Glutamatergic neuron (in vitro differentiated cells): ENCODE data around the gene PLEKHN1. TPM values are rescaled to one million over a fixed set of nuclear protein-coding genes. Genes with fewer than 3 reads are reported as not detected.

ENCODE experiments used
- DNase-seq: peaks from one replicate; pipeline ENCODE4 v3.0.0; 2022
- H3K27ac Mint-ChIP-seq: one replicate; pipeline ENCODE4 v1.8.0; 2020; ENCODE audit warnings: mild to moderate bottlenecking, mixed read lengths, inconsistent platforms; ENCODE audit not compliant: unreplicated experiment
- H3K27me3 Mint-ChIP-seq: one replicate; pipeline ENCODE4 v1.8.0; 2020; ENCODE audit warnings: mild to moderate bottlenecking, moderate library complexity, mixed read lengths, inconsistent platforms; ENCODE audit not compliant: unreplicated experiment
- H3K36me3 Mint-ChIP-seq: one replicate; pipeline ENCODE4 v1.8.0; 2020; ENCODE audit warnings: mild to moderate bottlenecking, mixed read lengths, inconsistent platforms; ENCODE audit not compliant: unreplicated experiment
- H3K4me1 Mint-ChIP-seq: one replicate; pipeline ENCODE4 v1.8.0; 2020; ENCODE audit warnings: mild to moderate bottlenecking, low read depth, mixed read lengths, inconsistent platforms; ENCODE audit not compliant: unreplicated experiment
- H3K4me3 Mint-ChIP-seq: one replicate; pipeline ENCODE4 v1.8.0; 2020; ENCODE audit warnings: mild to moderate bottlenecking, mixed read lengths, inconsistent platforms; ENCODE audit not compliant: unreplicated experiment
- H3K9me3 Mint-ChIP-seq: one replicate; pipeline ENCODE4 v1.8.0; 2020; ENCODE audit warnings: mild to moderate bottlenecking, moderate library complexity, mixed read lengths, inconsistent platforms; ENCODE audit not compliant: unreplicated experiment
- total RNA-seq: library from RNA; stranded (reverse); fragmentation: NEBNext Ultra II Directional; extraction: Animal tissue kit (Norgen Biotek cat#: 25700); gene quantifications from one replicate; pipeline ENCODE4 v1.2.1, GENCODE V29; 2021; ENCODE audit not compliant: unreplicated experiment
- TF ChIP-seq, protein P1 (sequence below): fragments of 200-600 bp; sonication (generic); IDR thresholded peaks from one replicate; pipeline ENCODE4 v1.5.0; 2021; ENCODE audit not compliant: partially characterized antibody, unreplicated experiment

Gene PLEKHN1
- total RNA-seq, 1 donor from 2014 or later, result 0.29 TPM

DNA sequence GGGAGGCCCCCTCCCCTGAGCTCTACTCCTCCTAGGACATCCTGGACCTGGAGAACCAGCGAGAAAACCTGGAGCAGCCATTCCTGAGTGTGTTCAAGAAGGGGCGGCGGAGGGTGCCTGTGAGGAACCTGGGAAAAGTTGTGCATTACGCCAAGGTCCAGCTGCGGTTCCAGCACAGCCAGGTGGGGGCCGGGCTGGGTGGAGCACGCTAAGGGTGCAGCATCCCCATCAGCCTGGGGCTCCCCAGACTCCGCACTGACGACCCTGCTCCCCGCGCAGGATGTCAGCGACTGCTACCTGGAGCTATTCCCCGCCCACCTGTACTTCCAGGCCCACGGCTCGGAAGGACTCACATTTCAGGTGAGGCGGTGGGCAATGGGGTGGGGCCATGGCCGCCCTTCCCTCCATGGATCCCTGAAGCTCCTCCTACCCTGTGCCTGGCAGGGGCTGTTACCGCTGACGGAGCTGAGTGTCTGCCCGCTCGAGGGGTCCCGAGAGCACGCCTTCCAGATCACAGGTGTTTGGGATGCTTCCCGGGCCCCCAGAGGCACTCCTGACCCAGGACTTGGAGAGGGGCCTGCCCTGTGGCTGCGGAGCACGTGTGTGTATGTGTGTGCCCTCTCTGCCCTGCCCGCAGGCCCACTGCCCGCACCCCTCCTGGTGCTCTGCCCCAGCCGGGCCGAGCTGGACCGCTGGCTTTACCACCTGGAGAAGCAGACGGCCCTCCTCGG, 4.1 kb downstream of the PLEKHN1 start:
- no peak overlapping the region for H3K4me3 Mint-ChIP-seq
- no peak overlapping the region for H3K27ac Mint-ChIP-seq
- H3K36me3 Mint-ChIP-seq, result no peaks in the 10 kb centered on the region
- peaks cover 16% of the 10 kb centered on the region for H3K27me3 Mint-ChIP-seq
- no peak for DNase-seq
- peaks cover 6% of the 10 kb centered on the region for H3K4me1 Mint-ChIP-seq
- peaks cover 3% of the 10 kb centered on the region for H3K9me3 Mint-ChIP-seq
- TF ChIP-seq, protein P1, sequence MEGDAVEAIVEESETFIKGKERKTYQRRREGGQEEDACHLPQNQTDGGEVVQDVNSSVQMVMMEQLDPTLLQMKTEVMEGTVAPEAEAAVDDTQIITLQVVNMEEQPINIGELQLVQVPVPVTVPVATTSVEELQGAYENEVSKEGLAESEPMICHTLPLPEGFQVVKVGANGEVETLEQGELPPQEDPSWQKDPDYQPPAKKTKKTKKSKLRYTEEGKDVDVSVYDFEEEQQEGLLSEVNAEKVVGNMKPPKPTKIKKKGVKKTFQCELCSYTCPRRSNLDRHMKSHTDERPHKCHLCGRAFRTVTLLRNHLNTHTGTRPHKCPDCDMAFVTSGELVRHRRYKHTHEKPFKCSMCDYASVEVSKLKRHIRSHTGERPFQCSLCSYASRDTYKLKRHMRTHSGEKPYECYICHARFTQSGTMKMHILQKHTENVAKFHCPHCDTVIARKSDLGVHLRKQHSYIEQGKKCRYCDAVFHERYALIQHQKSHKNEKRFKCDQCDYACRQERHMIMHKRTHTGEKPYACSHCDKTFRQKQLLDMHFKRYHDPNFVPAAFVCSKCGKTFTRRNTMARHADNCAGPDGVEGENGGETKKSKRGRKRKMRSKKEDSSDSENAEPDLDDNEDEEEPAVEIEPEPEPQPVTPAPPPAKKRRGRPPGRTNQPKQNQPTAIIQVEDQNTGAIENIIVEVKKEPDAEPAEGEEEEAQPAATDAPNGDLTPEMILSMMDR, result no peak

DNA sequence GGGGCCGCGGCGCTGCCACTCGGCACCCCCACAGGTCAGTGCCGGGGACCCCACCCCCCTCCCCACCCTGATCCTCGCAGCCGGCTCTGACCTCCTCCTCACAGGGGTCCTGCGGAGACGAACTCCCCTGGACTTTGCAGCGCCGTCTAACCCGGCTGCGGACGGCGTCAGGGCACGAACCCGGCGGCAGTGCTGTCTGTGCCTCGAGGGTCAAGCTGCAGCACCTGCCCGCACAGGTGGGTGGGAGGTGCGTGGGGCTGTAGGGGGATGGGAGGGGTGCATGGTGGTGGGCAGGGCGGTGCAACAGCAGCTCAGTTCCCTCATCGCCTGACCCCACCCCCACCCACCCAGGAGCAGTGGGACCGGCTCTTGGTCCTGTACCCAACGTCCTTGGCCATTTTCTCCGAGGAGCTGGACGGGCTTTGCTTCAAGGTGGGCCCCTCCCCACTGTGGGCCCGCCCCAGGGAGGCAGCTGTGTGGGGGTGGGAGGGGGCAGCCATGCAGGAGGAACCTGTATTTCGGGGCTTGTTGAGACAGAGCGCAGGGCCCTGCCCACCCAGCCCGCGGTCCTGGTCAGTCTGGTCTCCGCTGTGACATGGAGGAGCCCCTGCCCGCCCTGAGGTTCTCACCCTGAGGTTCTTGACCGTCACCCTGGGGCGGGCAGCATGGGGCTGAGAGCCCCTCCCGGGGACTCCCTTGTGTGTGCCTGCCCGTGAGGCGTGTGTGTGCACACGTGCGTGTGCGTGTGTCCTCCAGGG, 4.9 kb downstream of the PLEKHN1 start:
- Mint-ChIP-seq H3K27me3 (peaks cover 18% of the 10 kb centered on the region), H3K36me3 (no peaks in the 10 kb centered on the region), H3K9me3 (peaks cover 3% of the 10 kb centered on the region), H3K27ac (no peak overlapping the region), H3K4me1 (peaks cover 6% of the 10 kb centered on the region), H3K4me3 (no peak overlapping the region)
- DNase-seq, result no peak
- TF ChIP-seq, protein P1, result no peak

DNA sequence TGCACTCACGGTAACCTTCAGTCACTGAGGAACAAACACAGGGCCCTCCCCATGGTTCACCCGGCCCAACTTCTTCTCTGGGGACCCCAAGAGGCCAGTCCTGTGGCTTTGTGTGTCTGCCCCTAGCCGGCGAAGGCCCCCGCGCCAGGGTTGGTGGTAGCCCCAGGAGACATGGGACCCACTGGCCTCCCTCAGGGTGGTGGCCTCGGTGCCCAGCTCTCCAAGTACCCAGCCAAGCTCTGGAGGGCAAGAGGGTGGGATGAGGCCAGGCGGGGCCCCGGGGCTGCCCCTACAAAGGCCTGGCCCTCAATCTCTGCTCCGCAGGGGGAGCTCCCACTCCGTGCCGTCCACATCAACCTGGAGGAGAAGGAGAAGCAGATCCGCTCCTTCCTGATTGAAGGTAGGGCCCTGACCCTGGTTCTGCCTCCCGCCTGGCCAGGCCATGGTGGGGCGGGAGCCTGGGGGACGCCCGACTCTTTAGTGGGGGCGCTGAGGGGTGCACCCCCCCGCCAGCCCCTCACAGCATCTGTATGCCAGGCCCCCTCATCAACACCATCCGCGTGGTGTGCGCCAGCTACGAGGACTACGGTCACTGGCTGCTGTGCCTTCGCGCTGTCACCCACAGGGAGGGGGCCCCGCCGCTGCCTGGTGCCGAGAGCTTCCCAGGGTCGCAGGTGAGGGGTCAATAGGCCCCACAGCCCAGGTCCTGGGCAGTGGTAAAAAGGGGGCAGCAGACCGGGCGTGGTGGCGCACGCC, 5.6 kb downstream of the PLEKHN1 start:
- TF ChIP-seq, protein P1, result no peak
- Mint-ChIP-seq H3K9me3 (peaks cover 3% of the 10 kb centered on the region), H3K4me1 (peaks cover 6% of the 10 kb centered on the region), H3K36me3 (no peaks in the 10 kb centered on the region), H3K27ac (no peak overlapping the region), H3K27me3 (peaks cover 17% of the 10 kb centered on the region), H3K4me3 (no peak overlapping the region)
- no peak for DNase-seq

DNA sequence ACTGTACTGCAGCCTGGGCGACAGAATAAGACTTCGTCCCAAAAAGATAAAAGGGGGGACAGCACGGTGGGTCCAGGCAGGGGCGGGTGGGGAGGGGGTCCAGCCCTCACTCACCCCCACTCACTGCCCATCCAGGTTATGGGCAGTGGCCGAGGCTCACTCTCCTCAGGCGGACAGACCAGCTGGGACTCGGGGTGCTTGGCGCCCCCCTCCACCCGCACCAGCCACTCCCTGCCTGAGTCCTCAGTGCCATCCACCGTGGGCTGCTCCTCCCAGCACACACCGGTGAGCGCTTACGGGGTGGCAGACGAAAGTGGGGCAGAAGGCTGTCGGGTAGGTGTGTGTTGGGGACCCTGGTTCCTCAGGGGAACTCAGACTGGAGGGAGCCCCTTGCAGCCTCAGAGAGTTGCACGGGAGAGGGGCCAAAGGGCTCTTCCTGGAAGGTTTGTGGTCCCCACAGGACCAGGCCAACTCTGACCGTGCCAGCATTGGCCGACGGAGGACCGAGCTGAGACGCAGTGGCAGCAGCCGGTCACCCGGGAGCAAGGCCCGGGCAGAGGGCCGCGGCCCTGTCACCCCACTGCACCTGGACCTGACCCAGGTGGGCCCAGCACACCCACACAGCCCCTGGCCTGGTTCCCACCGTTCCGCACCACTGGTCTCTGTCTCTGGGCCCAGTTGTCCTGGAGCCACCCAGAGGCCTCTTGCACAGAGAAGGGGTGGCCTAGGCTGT, 6.6 kb downstream of the PLEKHN1 start:
- DNase-seq, result no peak
- no peak overlapping the region for H3K27ac Mint-ChIP-seq
- peaks cover 6% of the 10 kb centered on the region for H3K4me1 Mint-ChIP-seq
- H3K27me3 Mint-ChIP-seq, result peaks cover 15% of the 10 kb centered on the region
- H3K36me3 Mint-ChIP-seq, result no peaks in the 10 kb centered on the region
- peaks cover 3% of the 10 kb centered on the region for H3K9me3 Mint-ChIP-seq
- H3K4me3 Mint-ChIP-seq, result no peak overlapping the region
- TF ChIP-seq, protein P1, result no peak
